Putamen (tissue), 1 donor: ENCODE measurements around the gene NOC4L.

Experiments used
- DNase-seq: peaks from one replicate; pipeline ENCODE4 v3.0.0-alpha.2; 2016; ENCODE audit warnings: low spot score

NOC4L gene

DNA sequence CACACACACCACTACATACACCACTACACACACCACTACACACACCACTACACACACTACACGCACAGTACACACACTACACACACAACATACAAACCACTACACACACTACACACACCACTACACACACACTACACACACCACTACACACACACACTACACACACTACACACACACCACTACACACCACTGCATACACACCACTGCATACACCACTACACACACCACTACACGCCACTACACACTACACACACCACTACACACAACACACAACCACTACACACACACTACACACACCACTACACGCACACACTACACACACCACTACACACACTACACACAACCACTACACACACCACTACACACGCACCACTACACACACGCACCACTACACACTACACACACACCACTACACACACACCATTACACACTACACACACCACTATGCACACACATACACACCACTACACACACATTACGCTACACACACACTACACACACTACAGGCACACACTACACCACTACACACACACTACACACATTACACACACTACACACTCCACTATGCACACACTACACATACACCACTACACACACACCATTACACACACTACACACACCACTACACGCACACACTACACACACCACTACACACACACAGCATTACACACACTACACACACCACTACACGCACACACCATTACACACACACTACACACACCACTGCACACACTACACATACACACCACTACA lies 12.5 kb downstream of the NOC4L start:
- DNase-seq = no peak

DNA sequence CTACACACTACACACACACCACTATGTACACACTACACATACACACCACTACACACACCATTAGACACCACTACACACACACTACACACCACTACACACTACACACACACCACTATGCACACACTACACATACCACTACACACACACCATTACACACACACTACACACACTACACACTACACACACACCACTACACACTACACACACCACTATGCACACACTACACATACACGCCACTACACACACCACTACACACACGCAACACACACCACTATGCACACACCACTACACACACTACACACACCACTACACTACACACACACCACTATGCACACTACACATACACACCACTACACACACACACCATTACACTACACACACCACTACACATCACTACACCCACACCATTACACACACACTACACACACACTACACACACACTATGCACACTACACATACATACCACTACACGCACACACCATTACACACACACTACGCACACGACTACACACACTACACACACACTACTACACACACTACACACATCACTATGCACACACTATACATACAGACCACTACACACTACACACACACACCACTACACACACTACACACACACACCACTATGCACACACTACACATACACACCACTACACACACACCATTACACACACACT lies 13.6 kb downstream of the NOC4L start:
- DNase-seq = no peak

DNA sequence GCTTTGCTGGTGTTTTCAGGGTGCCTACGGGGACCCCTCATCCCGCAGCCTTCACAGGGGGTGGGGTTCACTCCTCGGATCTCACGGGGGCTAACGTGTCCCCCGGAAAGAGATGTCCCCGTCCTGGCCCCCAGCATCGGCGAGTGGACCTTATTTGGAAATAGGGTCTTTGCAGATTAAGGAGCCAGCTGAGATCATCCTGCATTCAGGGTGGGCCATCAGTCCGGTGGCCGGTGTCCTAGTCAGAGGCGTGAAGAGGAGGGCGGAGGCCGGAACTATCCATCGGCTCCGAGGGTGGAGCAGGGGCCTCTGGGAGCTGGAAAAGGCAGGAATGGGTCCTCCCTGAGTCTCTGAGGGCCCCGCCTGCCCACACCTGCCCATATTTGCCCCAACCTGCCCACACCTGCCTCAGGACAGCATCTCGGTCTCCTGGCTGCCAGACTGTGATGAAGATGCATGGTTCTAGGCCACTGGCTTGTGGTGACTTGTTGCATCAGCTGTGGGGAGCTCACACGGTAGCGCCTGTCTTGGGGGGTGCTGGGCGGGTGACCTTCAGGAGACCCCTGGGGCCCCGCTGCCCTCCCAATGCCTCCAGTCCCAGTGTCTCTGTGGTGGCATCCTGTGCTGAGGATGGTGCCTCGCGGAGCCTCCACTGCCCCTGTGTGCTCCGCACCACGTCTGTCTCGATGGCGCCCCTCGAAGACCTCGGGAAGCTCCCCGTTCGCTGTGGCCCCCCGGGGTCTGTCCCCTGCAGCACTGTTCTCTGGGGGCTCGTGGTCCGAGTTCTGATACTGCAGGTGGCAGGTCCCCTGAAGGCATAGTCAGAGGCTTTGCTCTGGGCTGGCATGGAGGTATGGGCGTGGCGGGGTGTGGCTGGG lies 14.7 kb downstream of the NOC4L start:
- no peak for DNase-seq

DNA sequence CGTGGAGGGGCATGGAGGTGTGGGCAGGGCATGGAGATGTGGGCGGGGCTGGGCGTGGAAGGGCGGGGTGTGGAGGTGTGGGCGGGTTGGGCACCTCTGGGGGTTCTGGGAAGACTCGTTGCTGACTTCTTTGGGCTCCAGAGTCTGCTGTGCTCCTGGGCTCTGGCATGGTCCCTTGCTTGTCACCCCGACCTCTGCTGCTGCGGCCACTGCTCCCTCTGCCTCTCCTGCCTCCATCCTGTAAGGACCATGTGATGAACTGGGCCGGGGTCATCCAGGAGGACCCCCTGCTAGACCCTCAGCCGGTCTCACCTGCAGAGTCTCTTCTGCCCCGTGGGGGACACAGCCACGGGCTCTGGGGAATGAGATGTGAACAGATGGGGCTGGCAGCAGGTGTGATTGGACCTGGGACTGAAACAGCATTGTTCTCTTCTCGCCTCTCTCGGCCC lies 15.3 kb downstream of the NOC4L start:
- no peak for DNase-seq

DNA sequence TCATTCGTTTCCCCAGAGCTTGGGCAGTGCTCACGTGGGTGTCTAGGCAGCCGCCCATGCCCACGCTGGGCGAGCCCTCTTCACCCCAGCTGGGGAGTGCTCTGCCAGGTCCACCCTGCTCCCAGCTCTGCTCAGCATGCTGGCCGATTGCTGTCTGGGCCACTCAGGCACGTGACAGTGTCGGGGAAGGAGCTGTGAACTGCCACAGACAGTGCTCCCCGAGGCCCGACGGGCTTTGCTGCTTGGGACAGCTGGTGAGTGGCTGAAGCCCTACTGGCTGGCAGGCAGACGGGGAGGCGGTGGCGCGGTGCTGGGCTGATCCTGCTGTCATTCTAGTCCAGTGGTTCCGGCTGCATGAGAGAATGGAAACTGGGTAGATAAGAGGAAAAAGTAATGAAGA lies 15.8 kb downstream of the NOC4L start:
- DNase-seq = no peak

DNA sequence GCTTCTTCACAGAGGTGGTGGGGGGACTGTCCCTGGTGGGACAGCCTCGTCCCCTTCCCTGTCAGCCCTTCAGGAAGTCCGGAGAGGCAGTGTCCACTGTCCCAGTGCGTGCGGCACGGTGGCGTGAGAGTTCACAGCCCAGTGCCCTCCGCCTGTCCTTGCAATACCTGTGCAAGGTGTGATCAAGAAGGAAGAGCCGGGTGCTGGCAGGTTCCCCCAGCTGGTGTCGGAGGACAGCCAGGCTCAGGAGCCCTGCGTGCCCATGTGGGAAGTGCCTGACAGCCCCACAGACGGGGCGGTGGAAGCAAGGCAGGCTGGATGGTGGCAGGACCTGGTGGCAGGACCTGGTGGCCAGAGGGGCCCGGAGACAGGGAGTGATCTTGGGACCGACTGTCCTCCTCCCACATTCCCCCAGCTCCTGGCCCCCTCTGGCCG lies 16.4 kb downstream of the NOC4L start:
- DNase-seq = no peak

DNA sequence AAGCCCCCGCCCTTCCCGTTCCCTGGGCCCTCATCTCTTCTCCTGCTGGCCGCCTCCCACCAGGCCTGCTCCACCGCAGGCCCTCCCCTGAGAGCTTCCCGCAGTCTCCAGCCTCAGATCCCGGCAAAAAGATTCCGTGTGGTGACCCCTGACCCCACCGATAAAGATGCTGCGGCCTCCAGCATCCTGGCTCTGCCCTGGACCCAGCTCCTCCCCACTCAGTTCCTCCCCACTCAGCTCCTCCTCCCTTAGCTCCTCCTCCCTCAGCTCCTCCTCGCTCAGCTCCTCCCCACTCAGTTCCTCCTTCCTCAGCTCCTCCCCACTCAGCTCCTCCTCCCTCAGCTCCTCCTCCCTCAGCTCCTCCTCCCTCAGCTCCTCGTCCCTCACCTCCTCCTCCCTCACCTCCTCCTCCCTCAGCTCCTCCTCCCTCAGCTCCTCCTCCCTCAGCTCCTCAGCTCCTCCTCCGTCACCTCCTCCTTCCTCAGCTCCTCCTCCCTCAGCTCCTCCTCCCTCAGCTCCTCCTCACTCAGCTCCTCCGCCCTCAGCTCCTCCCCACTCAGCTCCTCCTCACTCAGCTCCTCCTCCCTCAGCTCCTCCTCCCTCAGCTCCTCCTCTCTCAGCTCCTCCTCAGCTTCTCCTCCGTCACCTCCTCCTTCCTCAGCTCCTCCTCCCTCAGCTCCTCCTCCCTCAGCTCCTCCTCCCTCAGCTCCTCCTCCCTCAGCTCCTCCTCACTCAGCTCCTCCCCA lies 17.0 kb downstream of the NOC4L start:
- no peak for DNase-seq

DNA sequence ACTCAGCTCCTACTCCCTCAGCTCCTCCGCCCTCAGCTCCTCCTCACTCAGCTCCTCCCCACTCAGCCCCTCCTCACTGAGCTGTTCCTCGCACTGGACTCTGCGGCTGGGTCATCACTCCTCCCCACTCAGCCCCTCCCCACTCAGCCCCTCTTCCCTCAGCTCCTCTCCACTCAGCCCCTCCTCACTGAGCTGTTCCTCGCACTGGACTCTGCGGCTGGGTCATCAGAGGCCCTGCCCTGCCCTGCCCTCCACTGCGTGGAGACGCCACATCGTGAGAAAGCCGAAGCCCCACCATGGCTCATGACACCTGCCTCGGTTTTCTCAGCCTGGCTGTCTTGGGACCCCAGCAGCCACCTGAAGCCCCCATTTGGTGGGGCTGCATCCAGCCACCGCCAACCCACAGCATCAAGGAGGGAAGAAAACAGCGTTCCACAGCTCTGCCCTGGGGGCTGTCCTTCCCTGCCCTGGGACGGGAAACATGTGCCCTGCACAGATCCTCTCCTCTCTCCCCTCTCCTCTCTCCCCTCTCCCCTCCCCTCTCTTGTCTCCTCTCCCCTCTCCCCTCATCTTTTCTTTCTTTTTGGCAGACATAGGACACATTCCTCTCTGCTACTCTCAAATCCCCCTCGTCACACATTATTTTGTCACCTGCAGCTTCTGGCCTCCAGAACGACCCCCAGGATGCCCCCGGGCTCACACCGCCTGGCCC lies 17.7 kb downstream of the NOC4L start:
- no peak for DNase-seq

DNA sequence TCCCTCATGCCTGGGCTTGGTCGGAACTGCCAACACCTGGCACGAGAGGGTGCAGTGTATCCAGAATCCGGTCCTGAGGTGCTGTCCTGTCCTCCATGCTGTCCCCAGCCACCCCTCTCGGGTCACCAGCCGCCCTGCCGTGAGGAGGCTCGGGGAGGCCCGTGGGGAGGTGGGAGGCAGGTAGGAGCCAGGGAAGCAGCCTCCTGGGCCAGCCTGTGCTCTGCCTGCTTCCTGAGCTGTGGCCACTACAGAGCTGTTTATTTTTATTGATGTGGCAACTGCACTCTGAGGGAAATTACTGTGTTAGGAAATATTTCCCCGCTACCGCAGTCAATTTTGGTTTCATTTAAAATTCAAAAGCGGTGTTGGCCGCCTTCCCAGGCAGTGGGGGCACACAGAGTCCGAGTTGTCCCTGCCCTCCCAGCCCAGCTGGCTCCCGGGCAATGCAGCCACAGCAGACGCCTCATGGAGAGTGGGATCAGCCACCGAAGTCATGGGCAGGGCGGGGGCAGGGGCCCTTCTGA lies 18.3 kb downstream of the NOC4L start:
- DNase-seq = no peak

DNA sequence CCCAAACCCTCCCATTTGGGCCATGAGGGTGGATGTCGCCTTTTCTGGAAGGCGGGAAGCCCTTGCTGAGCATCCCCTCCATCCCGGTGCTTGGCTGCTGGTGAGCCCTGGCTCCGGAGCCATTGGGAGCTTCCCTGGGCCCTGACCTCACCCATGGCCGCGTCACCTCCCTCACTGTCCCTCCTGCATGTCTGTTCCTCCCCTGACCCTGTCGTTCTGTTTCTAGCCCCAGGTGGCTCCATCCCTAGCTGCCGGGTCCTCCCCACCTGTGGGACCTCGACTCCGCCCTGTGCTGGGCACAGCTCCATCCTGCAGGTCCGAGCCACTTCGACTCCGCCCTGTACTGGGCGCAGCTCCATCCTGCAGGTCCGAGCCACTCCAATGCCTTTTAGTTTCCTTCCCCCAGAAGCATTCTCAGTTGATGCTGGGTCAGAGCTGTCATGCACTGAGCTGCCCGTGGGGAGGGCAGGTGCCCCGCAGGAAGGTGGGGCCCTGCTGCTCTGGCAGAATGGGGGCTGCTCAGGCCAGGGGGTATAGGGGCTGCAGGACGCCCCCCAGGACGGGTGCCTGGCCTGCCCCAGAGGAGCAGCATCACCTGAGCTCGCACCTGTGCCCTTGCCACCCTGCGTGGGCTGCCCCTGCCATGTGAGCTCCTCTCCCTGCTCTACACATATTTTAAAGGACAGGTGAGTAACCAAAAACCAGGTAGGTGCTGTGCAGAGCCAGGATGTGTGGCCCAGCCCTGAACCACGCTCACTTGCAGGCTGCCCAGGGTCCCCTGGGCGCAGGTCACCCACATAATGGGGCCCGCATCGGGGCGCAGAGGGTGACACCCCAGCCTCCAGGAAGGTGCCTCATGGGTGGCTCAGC lies 19.0 kb downstream of the NOC4L start:
- no peak for DNase-seq

DNA sequence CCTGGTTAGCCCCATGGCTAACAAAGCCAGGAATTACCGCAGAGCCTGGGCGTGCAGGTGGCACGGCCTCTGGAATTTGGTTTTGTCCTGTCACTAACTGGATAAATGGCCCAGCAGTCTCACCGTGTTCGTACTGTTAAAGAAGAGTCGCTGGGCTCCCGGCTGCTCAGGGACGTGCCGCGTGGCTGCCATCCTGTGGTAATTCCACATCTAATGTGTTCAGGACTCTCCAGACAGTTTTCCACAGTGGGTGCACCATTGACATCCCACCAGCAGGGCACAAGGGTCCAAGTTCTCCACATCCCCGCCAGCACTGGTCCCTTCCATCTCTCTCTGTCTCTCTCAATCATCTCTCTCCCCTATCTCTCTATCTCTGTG lies 19.6 kb downstream of the NOC4L start:
- DNase-seq = no peak

DNA sequence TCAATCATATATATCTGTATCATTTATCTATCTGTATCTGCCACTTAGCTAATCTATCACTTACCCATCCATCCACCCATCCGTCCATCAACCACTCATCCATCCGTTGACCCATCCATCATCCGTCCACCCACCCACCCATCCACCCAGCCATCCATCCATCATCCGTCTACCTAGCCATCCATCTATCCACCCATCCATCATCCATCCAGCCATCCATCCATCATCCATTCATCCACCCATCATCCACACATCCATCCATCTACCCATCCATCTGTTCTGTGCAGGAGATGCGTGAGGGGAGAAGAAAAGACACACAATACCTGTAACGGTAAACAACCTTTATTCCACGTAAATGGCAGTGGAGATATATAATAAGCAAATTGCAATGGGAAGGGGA lies 20.2 kb downstream of the NOC4L start:
- DNase-seq = no peak

DNA sequence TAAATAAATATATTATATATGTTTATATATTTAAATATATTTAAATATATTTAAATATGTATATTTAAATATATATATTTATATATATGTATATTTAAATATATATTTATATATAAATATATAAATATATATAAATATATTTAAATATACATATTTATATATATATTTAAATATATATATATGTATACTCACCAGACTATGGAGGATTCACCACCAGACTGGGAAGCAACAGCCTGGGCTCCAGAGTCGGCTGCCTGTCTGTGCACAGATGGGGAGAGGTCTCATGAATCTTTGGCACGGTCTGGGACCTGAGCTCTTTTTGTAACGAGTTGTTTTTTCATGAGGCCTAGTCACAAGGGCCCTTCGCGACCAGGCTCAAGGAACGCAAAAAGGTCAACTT lies 21.3 kb downstream of the NOC4L start:
- DNase-seq = no peak

DNA sequence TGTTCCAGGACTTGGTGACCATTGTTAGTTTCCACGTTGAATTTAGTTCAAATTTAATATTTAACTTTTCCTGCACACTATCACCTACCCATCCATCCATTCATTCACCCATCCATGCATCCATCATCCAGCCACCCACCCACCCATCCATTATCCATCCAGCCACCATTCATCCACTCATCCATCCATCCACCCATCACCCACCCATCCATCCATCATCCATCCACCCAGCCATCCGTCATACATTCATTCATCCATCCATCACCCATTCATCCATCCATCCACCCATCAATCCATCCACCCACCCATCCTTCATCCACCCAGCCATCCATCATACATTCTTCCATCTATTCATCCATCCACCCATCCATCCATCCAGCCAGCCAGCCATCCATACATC lies 21.8 kb downstream of the NOC4L start:
- no peak for DNase-seq

DNA sequence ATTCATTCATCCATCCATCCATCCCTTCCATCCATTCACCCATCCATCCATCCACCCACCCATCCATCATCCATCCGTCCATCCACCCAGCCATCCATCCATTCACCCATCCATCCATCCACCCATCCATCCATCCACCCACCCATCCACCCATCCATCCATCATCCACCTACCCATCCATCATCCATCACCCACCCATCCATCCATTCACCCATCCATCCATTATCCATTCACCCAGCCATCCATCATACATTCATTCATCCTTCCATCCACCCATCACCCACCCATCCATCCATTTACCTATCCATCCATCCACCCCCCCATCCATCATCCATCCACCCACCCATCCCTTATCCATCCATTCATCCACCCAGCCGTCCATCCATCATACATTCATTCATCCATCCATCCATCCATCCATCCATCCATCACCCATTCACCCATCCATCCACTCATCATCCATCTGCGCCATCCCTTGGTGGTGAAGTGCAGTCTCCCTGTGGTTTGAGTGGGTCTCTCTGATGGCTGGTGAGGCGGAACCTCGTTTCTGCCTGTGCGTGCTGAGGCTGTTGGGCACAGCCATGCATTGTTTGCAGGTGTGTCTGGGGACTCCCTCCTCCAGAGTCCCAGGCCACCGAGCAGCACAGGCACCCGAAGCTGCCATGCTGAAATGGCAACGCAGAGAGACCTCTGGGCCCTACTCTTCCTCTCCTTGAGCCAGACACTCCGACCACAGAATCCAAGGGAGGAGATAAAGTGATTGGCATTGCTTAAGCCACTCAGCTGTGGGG lies 22.7 kb downstream of the NOC4L start:
- DNase-seq = no peak

DNA sequence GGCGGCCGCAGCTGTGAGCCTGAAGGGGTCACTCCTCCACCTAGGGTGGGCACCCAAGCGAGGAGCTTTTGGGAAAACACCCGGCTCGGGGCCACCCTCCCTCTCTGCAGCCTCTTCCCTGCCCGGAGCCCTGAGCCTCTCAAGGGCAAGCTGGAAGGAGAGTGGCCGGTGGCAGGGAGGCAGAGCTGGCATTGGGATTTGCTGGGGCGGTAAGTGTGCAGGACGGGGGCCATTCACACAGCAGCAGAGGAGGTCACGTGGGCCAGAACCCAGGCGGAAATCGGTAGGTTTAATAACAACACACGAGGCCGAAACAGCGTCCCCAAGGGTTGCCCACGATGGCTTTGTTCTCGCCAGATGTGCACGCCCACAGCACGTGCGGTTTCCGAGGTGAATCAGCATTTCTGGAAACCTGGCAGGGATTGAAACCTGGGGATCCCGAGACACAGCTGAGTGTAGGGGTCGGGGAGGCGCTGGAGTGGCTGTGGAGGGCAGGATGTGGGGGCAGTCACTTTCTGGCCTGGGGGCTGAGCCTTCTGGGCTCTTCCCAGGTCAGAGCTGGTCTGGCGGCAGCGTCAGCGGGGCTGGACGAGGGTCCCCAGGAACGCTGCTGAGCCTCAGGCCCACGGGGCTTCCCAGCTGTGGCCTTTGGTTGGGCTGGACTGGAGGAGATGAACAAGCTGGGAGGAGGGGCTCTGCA lies 23.5 kb downstream of the NOC4L start:
- no peak for DNase-seq

DNA sequence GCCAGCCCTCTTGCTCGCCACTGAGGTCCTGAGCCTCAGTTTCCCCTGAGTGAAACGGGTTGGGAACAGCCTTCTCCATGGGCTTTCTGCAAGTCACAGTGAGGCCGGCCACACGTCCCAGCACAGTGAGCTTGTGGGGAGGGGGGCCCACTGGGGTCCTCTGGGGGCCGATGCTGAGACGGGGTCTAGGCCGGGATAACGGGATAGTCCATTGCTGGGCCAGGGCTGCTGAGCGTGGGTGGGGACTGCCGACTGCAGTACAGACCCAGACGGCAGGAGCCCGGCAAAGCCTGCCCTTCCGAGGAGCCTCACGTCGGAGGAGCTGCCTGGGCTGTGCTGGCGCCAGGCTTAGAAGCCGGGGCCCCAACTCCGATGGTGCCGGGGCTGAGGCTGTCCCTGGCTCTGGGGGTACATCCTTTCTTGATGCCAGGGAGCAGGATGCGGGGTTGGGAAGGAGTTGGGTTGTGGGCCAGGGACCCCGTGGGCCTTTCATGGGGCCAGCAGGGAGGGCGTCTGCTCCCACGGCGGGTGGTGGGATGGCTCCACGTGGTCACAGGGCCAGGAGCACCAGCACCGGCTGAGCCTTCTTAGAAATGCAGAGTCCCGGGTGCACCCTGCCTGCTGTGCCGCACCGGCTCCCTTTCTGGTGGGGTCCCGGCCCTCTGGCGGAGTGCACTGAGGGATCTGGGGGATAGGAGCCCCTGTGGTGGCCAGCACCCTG lies 24.2 kb downstream of the NOC4L start:
- DNase-seq = no peak

DNA sequence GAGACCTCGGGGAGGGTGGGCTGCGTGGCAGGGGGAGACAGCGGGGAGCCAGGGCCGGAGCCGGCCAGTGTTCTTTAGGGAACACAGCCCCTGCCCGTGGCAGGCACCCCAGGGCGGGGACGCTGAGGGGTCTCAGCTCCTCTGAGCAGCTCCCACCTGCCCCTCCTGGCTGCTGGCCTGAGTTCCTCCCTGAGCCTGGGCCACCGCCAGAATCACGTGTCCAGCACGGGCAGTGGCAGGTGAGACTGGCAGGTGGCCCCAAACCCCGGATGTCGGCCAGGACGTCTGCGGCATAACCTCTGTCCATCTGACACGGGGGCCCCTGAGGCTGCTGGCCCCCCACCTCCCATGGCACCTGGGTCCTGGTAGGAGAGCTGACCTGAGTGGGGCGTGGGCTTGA lies 25.1 kb downstream of the NOC4L start:
- DNase-seq = no peak
